ENCODE results near the gene UBE4B. TPM values are rescaled to one million over a fixed set of nuclear protein-coding genes. Genes with fewer than 3 reads are reported as not detected.

Gene UBE4B
- total and polyA plus RNA-seq, 2 of the 4 experiments (the other 2 are of a cell fraction): 26.5 to 39.3 TPM

DNA sequence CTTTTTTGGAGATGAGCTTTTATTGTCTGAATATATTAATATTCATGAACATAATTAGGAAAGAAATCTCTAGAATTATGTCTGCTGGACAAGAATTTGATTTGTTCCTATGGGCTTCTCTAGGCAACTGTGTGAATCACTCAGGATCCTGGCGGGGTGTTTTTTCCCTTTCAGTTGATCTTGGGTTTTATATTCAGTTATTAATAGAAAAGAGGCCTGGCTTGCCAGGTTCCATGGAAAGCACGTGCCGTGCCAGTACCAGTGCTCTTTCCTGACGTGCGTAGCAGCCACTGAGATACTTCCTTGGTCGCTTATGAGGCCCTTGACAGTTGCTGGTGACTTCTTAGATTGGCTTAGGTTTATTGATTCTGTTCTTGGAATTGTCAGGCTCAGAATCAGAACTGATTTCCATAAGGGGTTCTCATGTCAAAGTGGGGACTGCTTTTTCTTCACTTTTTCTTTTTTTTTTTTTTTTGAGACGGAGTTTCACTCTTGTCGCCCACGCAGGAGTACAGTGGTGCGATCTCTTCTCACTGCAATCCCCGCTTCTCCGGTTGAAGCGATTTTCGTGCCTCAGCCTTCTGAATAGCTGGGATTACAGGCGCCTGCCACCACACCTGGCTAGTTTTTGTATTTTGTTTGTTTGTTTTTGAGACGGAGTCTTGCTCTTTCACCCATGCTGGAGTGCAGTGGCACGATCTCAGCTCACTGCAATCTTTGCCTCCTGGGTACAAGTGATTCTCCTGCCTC lies 129.0 kb downstream of the UBE4B start:
- no peak overlapping the region for H4K5ac ChIP-seq (ENCODE audit: low read depth, low read length)
- no TSS peak for BruUV-seq (replicated peaks)
- no peak overlapping the region for H3K4me3 ChIP-seq (ENCODE audit: insufficient read depth, low read depth, low read length)
- no peak overlapping the region for H3K9ac ChIP-seq (ENCODE audit: low read depth, low read length)
- no peak overlapping the region for H2AK5ac ChIP-seq (ENCODE audit: low read depth, low read length)
- TF ChIP-seq, protein P1, sequence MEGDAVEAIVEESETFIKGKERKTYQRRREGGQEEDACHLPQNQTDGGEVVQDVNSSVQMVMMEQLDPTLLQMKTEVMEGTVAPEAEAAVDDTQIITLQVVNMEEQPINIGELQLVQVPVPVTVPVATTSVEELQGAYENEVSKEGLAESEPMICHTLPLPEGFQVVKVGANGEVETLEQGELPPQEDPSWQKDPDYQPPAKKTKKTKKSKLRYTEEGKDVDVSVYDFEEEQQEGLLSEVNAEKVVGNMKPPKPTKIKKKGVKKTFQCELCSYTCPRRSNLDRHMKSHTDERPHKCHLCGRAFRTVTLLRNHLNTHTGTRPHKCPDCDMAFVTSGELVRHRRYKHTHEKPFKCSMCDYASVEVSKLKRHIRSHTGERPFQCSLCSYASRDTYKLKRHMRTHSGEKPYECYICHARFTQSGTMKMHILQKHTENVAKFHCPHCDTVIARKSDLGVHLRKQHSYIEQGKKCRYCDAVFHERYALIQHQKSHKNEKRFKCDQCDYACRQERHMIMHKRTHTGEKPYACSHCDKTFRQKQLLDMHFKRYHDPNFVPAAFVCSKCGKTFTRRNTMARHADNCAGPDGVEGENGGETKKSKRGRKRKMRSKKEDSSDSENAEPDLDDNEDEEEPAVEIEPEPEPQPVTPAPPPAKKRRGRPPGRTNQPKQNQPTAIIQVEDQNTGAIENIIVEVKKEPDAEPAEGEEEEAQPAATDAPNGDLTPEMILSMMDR (conservative IDR thresholded peaks at IDR 0.05; ENCODE audit: low read depth, low read length): no peak
- TF ChIP-seq FOS (IDR thresholded peaks at IDR 0.05; ENCODE audit: low read depth, low read length) (no peak), CEBPB (IDR thresholded peaks at IDR 0.05; ENCODE audit: low read depth, low read length) (no peak), CHD1 (IDR thresholded peaks at IDR 0.05; ENCODE audit: low read depth, low read length) (no peak), MAZ (IDR thresholded peaks at IDR 0.05; ENCODE audit: borderline replicate concordance, low read depth, low read length) (no peak), SMC3 (IDR thresholded peaks at IDR 0.05; ENCODE audit: low read depth, low read length) (no peak), RCOR1 (IDR thresholded peaks at IDR 0.05; ENCODE audit: insufficient replicate concordance, low read length) (no peak), MXI1 (IDR thresholded peaks at IDR 0.05; ENCODE audit: borderline replicate concordance, low read depth, low read length) (no peak)
- TF ChIP-seq, protein P2, sequence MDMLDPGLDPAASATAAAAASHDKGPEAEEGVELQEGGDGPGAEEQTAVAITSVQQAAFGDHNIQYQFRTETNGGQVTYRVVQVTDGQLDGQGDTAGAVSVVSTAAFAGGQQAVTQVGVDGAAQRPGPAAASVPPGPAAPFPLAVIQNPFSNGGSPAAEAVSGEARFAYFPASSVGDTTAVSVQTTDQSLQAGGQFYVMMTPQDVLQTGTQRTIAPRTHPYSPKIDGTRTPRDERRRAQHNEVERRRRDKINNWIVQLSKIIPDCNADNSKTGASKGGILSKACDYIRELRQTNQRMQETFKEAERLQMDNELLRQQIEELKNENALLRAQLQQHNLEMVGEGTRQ (IDR thresholded peaks at IDR 0.05; ENCODE audit: low read depth, low read length): no peak
- no peak overlapping the region for H4K91ac ChIP-seq (ENCODE audit: insufficient read depth, low read depth, low read length)
- H2BK20ac ChIP-seq (ENCODE audit: low read depth, low read length): no peak overlapping the region
- peaks cover 0 to 3% of the 10 kb centered on the region in 2 experiments; a peak in 1 of 4 replicates for H3K79me1 ChIP-seq (ENCODE audit: low read depth in 1 of 2, low read length in 2 of 2)
- no peak overlapping the region for H3K56ac ChIP-seq (ENCODE audit: extremely low read depth, insufficient read depth, low read length)
- no peak for DNase-seq
- ChIA-PET CTCF (interaction anchor here (0.6 kb wide), 1 partner anchor 189 kb away, joined by 5 read pairs; no protein-coding TSS in a partner anchor), POLR2A (ENCODE audit: unreplicated experiment) (interaction anchor here (0.6 kb wide), 1 partner anchor 487 kb away, joined by 6 read pairs; no protein-coding TSS in a partner anchor)
- no peak overlapping the region for H3K23ac ChIP-seq (ENCODE audit: low read depth, low read length)
- H3K14ac ChIP-seq (replicated peaks; ENCODE audit: low read depth, low read length): no peak overlapping the region
- H3K27me3 ChIP-seq (ENCODE audit: control insufficient read depth, insufficient read depth, low read length): no peaks in the 10 kb centered on the region
- WGBS, 2 experiments (ENCODE audit: extremely low coverage in 2 of 2, insufficient read length in 1 of 2): 100% methylated on average over 1 of the region's 17 CpGs; no CpG with 5 or more reads in 1 of the 2 experiments
- H4K8ac ChIP-seq (ENCODE audit: low read depth in 2 of 2, low read length in 2 of 2): no peak overlapping the region
- dilution Hi-C loops (cut with HindIII; ENCODE audit: low sequenced_read_pairs, unreplicated experiment) (no loop called here), intact Hi-C loops (cut with micrococcal nuclease) (no loop called here), in situ Hi-C loops (cut with MboI; ENCODE audit: low sequenced_read_pairs) (no loop called here)
- no peak overlapping the region for H2AK9ac ChIP-seq (replicated peaks; ENCODE audit: low read depth, low read length, poor library complexity)
- no peaks in the 10 kb centered on the region for H3K9me3 ChIP-seq (ENCODE audit: control insufficient read depth, insufficient read depth, low read length)
- 0 out of 2 replicates have a peak, but pooled peaks cover 3% of the 10 kb centered on the region for H4K20me1 ChIP-seq (ENCODE audit: insufficient read depth, low read length)
- no peak overlapping the region for H2AFZ ChIP-seq (replicated peaks; ENCODE audit: low read length, poor library complexity)
- H2BK5ac ChIP-seq (ENCODE audit: low read depth, low read length, poor library complexity, severe bottlenecking): no peak overlapping the region
- H2BK120ac ChIP-seq (ENCODE audit: low read depth, low read length): no peak overlapping the region
- H3K4me1 ChIP-seq (ENCODE audit: control insufficient read depth, insufficient read depth, low read length): no peaks in the 10 kb centered on the region
- peaks cover 5% of the 10 kb centered on the region; the same call in 1 of the 2 replicates for H3K9me1 ChIP-seq (ENCODE audit: insufficient read depth, low read length)
- no peak overlapping the region for H3K18ac ChIP-seq (ENCODE audit: low read depth, low read length)
- H3K27ac ChIP-seq (ENCODE audit: insufficient read depth, low read length): no peak overlapping the region
- H2BK15ac ChIP-seq (ENCODE audit: low read depth, low read length): no peak overlapping the region
- ATAC-seq (ENCODE audit: low read depth): no peak
- H3K36me3 ChIP-seq (ENCODE audit: control insufficient read depth, insufficient read depth, low read length): peaks cover 34% of the 10 kb centered on the region
- H3K4ac ChIP-seq (ENCODE audit: low read depth, low read length): no peak overlapping the region
- no peak overlapping the region for H3K4me2 ChIP-seq (ENCODE audit: low read depth, low read length)
